MM.1S (cell line): Measurements from ENCODE around the gene STYX.

Experiments
- EZH2phosphoT487 ChIP-seq: fragments of 300-600 bp; sonication (generic); IDR thresholded peaks from 2 replicates; pipeline ENCODE4 v1.6.1; 2018; ENCODE audit warnings: antibody characterized with exemption, low read length
- TF ChIP-seq, protein P1 (sequence below): fragments of 300-600 bp; sonication (generic); IDR thresholded peaks from 2 replicates; pipeline ENCODE4 v1.5.1; 2016; ENCODE audit warnings: antibody characterized with exemption, low read length, mixed read lengths

DNA sequence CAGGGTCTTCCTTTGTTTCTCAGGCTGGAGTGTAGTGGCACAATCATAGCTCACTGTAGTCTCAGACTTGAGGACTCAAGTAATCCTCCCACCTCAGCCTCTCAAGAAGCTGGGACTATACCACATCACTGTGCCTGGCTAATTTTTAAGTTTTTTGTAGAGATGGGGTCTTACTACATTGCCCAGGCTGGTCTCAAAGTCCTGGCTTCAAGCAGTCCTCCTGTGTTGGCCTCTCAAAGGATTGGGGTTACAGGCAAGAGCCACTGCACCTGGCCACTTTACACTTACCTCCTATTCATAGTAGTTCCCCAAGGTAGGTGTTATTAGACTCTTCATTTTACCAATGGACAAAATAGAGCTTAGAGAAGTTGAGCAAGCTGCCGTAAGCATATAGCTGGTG is 29.2 kb downstream of the STYX start:
- TF ChIP-seq EZH2phosphoT487 = no peak
- TF ChIP-seq, protein P1, sequence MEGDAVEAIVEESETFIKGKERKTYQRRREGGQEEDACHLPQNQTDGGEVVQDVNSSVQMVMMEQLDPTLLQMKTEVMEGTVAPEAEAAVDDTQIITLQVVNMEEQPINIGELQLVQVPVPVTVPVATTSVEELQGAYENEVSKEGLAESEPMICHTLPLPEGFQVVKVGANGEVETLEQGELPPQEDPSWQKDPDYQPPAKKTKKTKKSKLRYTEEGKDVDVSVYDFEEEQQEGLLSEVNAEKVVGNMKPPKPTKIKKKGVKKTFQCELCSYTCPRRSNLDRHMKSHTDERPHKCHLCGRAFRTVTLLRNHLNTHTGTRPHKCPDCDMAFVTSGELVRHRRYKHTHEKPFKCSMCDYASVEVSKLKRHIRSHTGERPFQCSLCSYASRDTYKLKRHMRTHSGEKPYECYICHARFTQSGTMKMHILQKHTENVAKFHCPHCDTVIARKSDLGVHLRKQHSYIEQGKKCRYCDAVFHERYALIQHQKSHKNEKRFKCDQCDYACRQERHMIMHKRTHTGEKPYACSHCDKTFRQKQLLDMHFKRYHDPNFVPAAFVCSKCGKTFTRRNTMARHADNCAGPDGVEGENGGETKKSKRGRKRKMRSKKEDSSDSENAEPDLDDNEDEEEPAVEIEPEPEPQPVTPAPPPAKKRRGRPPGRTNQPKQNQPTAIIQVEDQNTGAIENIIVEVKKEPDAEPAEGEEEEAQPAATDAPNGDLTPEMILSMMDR = no peak
